ENCODE data around the gene HOXB2. TPM values are rescaled to one million over a fixed set of nuclear protein-coding genes. Genes with fewer than 3 reads are reported as not detected.
A peak's percentile ranks its signal among the peaks of the same experiment; 100 is the strongest.

Gene HOXB2
- total RNA-seq, 1 donor from 2014 or later: 23.1 TPM

GRCh38 chr17:48529683-48530009 lies 15.3 kb downstream of the HOXB2 start:
- DNase-seq (ENCODE audit: low spot score) (no peak), ATAC-seq (no peak)
- intact Hi-C loops (cut with DNase I): no loop called here

- ATAC-seq: no peak
- no peak for DNase-seq (ENCODE audit: low spot score)
- intact Hi-C loops (cut with DNase I): no loop called here
Measured at GRCh38 chr17:48528936-48529682, 15.8 kb downstream of the HOXB2 start.

- intact Hi-C loops (cut with DNase I): no loop called here
- DNase-seq (ENCODE audit: low spot score) (no peak), ATAC-seq (no peak)
Measured at GRCh38 chr17:48528153-48528935, 16.6 kb downstream of the HOXB2 start.

- DNase-seq (ENCODE audit: low spot score) (no peak), ATAC-seq (no peak)
- intact Hi-C loops (cut with DNase I): no loop called here
Measured at GRCh38 chr17:48527547-48527932, 17.4 kb downstream of the HOXB2 start.

- intact Hi-C loops (cut with DNase I): no loop called here
- ATAC-seq (peak; percentile 26), DNase-seq (ENCODE audit: low spot score) (no peak)
Measured at GRCh38 chr17:48526608-48527546, 18.0 kb downstream of the HOXB2 start.

- intact Hi-C loops (cut with DNase I): no loop called here
- DNase-seq (ENCODE audit: low spot score) (no peak), ATAC-seq (no peak)
Measured at GRCh38 chr17:48523010-48523409, 21.9 kb downstream of the HOXB2 start.

- intact Hi-C loops (cut with DNase I): no loop called here
- peak; percentile 15 for ATAC-seq
Measured at GRCh38 chr17:48522031-48522653, 22.8 kb downstream of the HOXB2 start.

GRCh38 chr17:48520631-48521079 lies 24.3 kb downstream of the HOXB2 start:
- no peak for ATAC-seq
- no peak for DNase-seq (ENCODE audit: low spot score)
- intact Hi-C loops (cut with DNase I): no loop called here

More at GRCh38 chr17:48522031-48522653, 22.8 kb downstream of the HOXB2 start:
- DNase-seq (ENCODE audit: low spot score): no peak

GRCh38 chr17:48519427-48519826 lies 25.5 kb downstream of the HOXB2 start:
- no peak for DNase-seq (ENCODE audit: low spot score)
- intact Hi-C loops (cut with DNase I): no loop called here
- ATAC-seq: no peak

- no peak for DNase-seq (ENCODE audit: low spot score)
- no peak for ATAC-seq
- intact Hi-C loops (cut with DNase I): no loop called here
Measured at GRCh38 chr17:48517478-48517877, 27.4 kb downstream of the HOXB2 start.

- DNase-seq (ENCODE audit: low spot score) (no peak), ATAC-seq (no peak)
- intact Hi-C loops (cut with DNase I): no loop called here
Measured at GRCh38 chr17:48515925-48516900, 28.7 kb downstream of the HOXB2 start.

GRCh38 chr17:48514477-48514876 lies 30.4 kb downstream of the HOXB2 start:
- DNase-seq (ENCODE audit: low spot score) (no peak), ATAC-seq (no peak)
- intact Hi-C loops (cut with DNase I): no loop called here

- ATAC-seq (no peak), DNase-seq (ENCODE audit: low spot score) (no peak)
- intact Hi-C loops (cut with DNase I): no loop called here
Measured at GRCh38 chr17:48513666-48514455, 31.0 kb downstream of the HOXB2 start.

- intact Hi-C loops (cut with DNase I): no loop called here
- no peak for DNase-seq (ENCODE audit: low spot score)
- ATAC-seq: no peak
Measured at GRCh38 chr17:48513097-48513496, 31.8 kb downstream of the HOXB2 start.

- DNase-seq (ENCODE audit: low spot score) (no peak), ATAC-seq (no peak)
- intact Hi-C loops (cut with DNase I): no loop called here
Measured at GRCh38 chr17:48510761-48511604, 33.9 kb downstream of the HOXB2 start.

- intact Hi-C loops (cut with DNase I): no loop called here
- DNase-seq (ENCODE audit: low spot score) (no peak), ATAC-seq (no peak)
Measured at GRCh38 chr17:48510381-48510760, 34.5 kb downstream of the HOXB2 start.
